Calu3 (cell line): ENCODE data around the gene ZNF442. TPM values are rescaled to one million over a fixed set of nuclear protein-coding genes. Genes with fewer than 3 reads are reported as not detected.

Source experiments
- BruUV-seq: library from RNA; stranded (reverse); fragments of 400-500 nt; replicated peaks from 2 replicates; lab custom pipeline; 2021; lab: Mats Ljungman, UMichigan
- CTCF ChIA-PET: fragments of 300-600 bp; sonication (Branson Sonifier 250); formaldehyde crosslinking; loops from one replicate; lab custom pipeline; 2022; ENCODE audit warnings: antibody characterized with exemption; lab: Charles Lee
- DNase-seq: peaks from one replicate; pipeline ENCODE4 v3.0.0; 2022
- H3K27ac Mint-ChIP-seq: one replicate; pipeline ENCODE4 v1.8.0; 2022; ENCODE audit warnings: mixed read lengths; ENCODE audit not compliant: unreplicated experiment
- H3K27me3 Mint-ChIP-seq: one replicate; pipeline ENCODE4 v1.8.0; 2022; ENCODE audit warnings: mixed read lengths; ENCODE audit not compliant: unreplicated experiment
- H3K36me3 Mint-ChIP-seq: one replicate; pipeline ENCODE4 v1.8.0; 2022; ENCODE audit warnings: mild to moderate bottlenecking, moderate library complexity, mixed read lengths; ENCODE audit not compliant: insufficient read depth, unreplicated experiment
- H3K4me1 Mint-ChIP-seq: one replicate; pipeline ENCODE4 v1.8.0; 2022; ENCODE audit warnings: mild to moderate bottlenecking, low read depth, mixed read lengths; ENCODE audit not compliant: unreplicated experiment
- H3K4me3 Mint-ChIP-seq: one replicate; pipeline ENCODE4 v1.8.0; 2022; ENCODE audit warnings: mild to moderate bottlenecking, low read depth, moderate library complexity, mixed read lengths; ENCODE audit not compliant: unreplicated experiment
- H3K9me3 Mint-ChIP-seq: one replicate; pipeline ENCODE4 v1.8.0; 2022; ENCODE audit warnings: low read depth, mixed read lengths; ENCODE audit not compliant: unreplicated experiment
- CTCF ChIP-seq: fragments of 200-600 bp; IDR thresholded peaks from one replicate; pipeline ENCODE4 v1.8.0; 2022; ENCODE audit warnings: antibody characterized with exemption; ENCODE audit not compliant: unreplicated experiment
- intact Hi-C: fragments of 100-400 bp; cut with micrococcal nuclease; formaldehyde crosslinking; loops from one replicate; pipeline ENCODE4 v1.10.0; 2022; ENCODE audit not compliant: unreplicated experiment
- total RNA-seq: library from RNA; stranded (reverse); gene quantifications from 2 replicates; pipeline ENCODE4 v1.2.3, GENCODE V29; 2022

ZNF442 gene
- total RNA-seq, 1 experiment from 2014 or later = 1.3 TPM

GRCh38 chr19:12345197-12345596 lies 20.3 kb downstream of the ZNF442 start:
- no peaks in the 10 kb centered on the region for H3K4me1 Mint-ChIP-seq
- no peak for TF ChIP-seq CTCF
- CTCF ChIA-PET = no interaction called here
- no peak overlapping the region for H3K27ac Mint-ChIP-seq
- no peaks in the 10 kb centered on the region for H3K36me3 Mint-ChIP-seq
- no TSS peak for BruUV-seq
- DNase-seq = no peak
- no peak overlapping the region for H3K4me3 Mint-ChIP-seq
- peaks cover 4% of the 10 kb centered on the region for H3K9me3 Mint-ChIP-seq
- intact Hi-C loops = no loop called here
- no peaks in the 10 kb centered on the region for H3K27me3 Mint-ChIP-seq

GRCh38 chr19:12333162-12334159 lies 32.0 kb downstream of the ZNF442 start, which contains the start of gene ZNF563:
Gene ZNF563 (minus strand): TSS chr19:12333633. CDS start chr19:12333482, 151 bp downstream.
- H3K27ac Mint-ChIP-seq = peak within 1 kb of the TSS; percentile 50
- no peaks in the 10 kb centered on the region for H3K4me1 Mint-ChIP-seq
- intact Hi-C loops = no loop called here
- BruUV-seq = no TSS peak
- no peak for TF ChIP-seq CTCF
- H3K9me3 Mint-ChIP-seq = peaks cover 4% of the 10 kb centered on the region
- H3K4me3 Mint-ChIP-seq = peak within 1 kb of the TSS; percentile 81
- H3K36me3 Mint-ChIP-seq = peaks cover 14% of the 10 kb centered on the region
- CTCF ChIA-PET = interaction anchor here (0.6 to 1.1 kb wide), 5 partner anchors 9 to 1212 kb away, joined by 3 to 7 read pairs (median 3); partner anchors contain the start of genes ZNF442 and ZNF799
- DNase-seq = peak; percentile 93
- no peaks in the 10 kb centered on the region for H3K27me3 Mint-ChIP-seq

- no TSS peak for BruUV-seq
- Mint-ChIP-seq H3K4me1 (no peaks in the 10 kb centered on the region), H3K27ac (no peak overlapping the region), H3K4me3 (no peak overlapping the region), H3K9me3 (peaks cover 5% of the 10 kb centered on the region), H3K36me3 (peaks cover 14% of the 10 kb centered on the region), H3K27me3 (no peaks in the 10 kb centered on the region)
- intact Hi-C loops = no loop called here
- TF ChIP-seq CTCF = no peak
- CTCF ChIA-PET = no interaction called here
- no peak for DNase-seq
Observed at GRCh38 chr19:12331211-12331941, 34.1 kb downstream of the ZNF442 start.

GRCh38 chr19:12330340-12330739 lies 35.1 kb downstream of the ZNF442 start:
- H3K9me3 Mint-ChIP-seq = peaks cover 7% of the 10 kb centered on the region
- no peaks in the 10 kb centered on the region for H3K27me3 Mint-ChIP-seq
- no peak for DNase-seq
- no peak for TF ChIP-seq CTCF
- BruUV-seq = no TSS peak
- H3K4me3 Mint-ChIP-seq = no peak overlapping the region
- no peaks in the 10 kb centered on the region for H3K4me1 Mint-ChIP-seq
- intact Hi-C loops = no loop called here
- H3K36me3 Mint-ChIP-seq = peaks cover 14% of the 10 kb centered on the region
- CTCF ChIA-PET = no interaction called here
- H3K27ac Mint-ChIP-seq = no peak overlapping the region
